Osteocyte (in vitro differentiated cells): ENCODE results near the gene ZNF561. TPM values are rescaled to one million over a fixed set of nuclear protein-coding genes. Genes with fewer than 3 reads are reported as not detected.

Source experiments
- DNase-seq: peaks from one replicate; pipeline ENCODE4 v3.0.0; 2021; ENCODE audit warnings: mixed read lengths; ENCODE audit not compliant: unreplicated experiment; ENCODE audit errors: extremely low spot score
- H3K27ac Mint-ChIP-seq: one replicate; pipeline ENCODE4 v1.8.0; 2021; ENCODE audit warnings: mild to moderate bottlenecking, mixed read lengths; ENCODE audit not compliant: unreplicated experiment
- H3K27me3 Mint-ChIP-seq: one replicate; pipeline ENCODE4 v1.8.0; 2021; ENCODE audit warnings: mixed read lengths; ENCODE audit not compliant: unreplicated experiment
- H3K36me3 Mint-ChIP-seq: one replicate; pipeline ENCODE4 v1.8.0; 2021; ENCODE audit warnings: mixed read lengths; ENCODE audit not compliant: unreplicated experiment
- H3K4me1 Mint-ChIP-seq: one replicate; pipeline ENCODE4 v1.8.0; 2021; ENCODE audit warnings: mixed read lengths; ENCODE audit not compliant: unreplicated experiment
- H3K4me3 Mint-ChIP-seq: one replicate; pipeline ENCODE4 v1.8.0; 2021; ENCODE audit warnings: mild to moderate bottlenecking, moderate library complexity, mixed read lengths; ENCODE audit not compliant: unreplicated experiment
- H3K9me3 Mint-ChIP-seq: one replicate; pipeline ENCODE4 v1.8.0; 2021; ENCODE audit warnings: mixed read lengths; ENCODE audit not compliant: unreplicated experiment
- CTCF ChIP-seq: fragments of 200-600 bp; sonication (generic); IDR thresholded peaks from 2 replicates; pipeline ENCODE4 v1.5.0; 2021; ENCODE audit warnings: antibody characterized with exemption, mild to moderate bottlenecking, moderate library complexity
- total RNA-seq: library from RNA; stranded (reverse); gene quantifications from 2 replicates; pipeline ENCODE4 v1.2.1, GENCODE V29; 2021

Gene ZNF561
- total RNA-seq, 1 donor from 2014 or later = 44.7 TPM

- no peak for TF ChIP-seq CTCF
- no peaks in the 10 kb centered on the region for H3K27me3 Mint-ChIP-seq
- H3K27ac Mint-ChIP-seq = no peak overlapping the region
- no peak for DNase-seq
- peaks cover 63% of the 10 kb centered on the region for H3K36me3 Mint-ChIP-seq
- H3K9me3 Mint-ChIP-seq = peaks cover 18% of the 10 kb centered on the region
- no peak overlapping the region for H3K4me3 Mint-ChIP-seq
- no peaks in the 10 kb centered on the region for H3K4me1 Mint-ChIP-seq
Measured at GRCh38 chr19:9650345-9650744, 29.3 kb upstream of the ZNF561 start.

- Mint-ChIP-seq H3K4me1 (no peaks in the 10 kb centered on the region), H3K9me3 (peaks cover 6% of the 10 kb centered on the region), H3K27ac (no peak overlapping the region), H3K36me3 (peaks cover 41% of the 10 kb centered on the region), H3K4me3 (no peak overlapping the region), H3K27me3 (no peaks in the 10 kb centered on the region)
- no peak for DNase-seq
- TF ChIP-seq CTCF = no peak
Measured at GRCh38 chr19:9645472-9645871, 24.4 kb upstream of the ZNF561 start.

GRCh38 chr19:9644472-9644871 lies 23.4 kb upstream of the ZNF561 start:
- H3K27me3 Mint-ChIP-seq = no peaks in the 10 kb centered on the region
- DNase-seq = no peak
- H3K4me1 Mint-ChIP-seq = no peaks in the 10 kb centered on the region
- peaks cover 40% of the 10 kb centered on the region for H3K36me3 Mint-ChIP-seq
- H3K27ac Mint-ChIP-seq = no peak overlapping the region
- no peak overlapping the region for H3K4me3 Mint-ChIP-seq
- no peak for TF ChIP-seq CTCF
- H3K9me3 Mint-ChIP-seq = peaks cover 6% of the 10 kb centered on the region

GRCh38 chr19:9641810-9642209 lies 20.8 kb upstream of the ZNF561 start:
- peaks cover 30% of the 10 kb centered on the region for H3K36me3 Mint-ChIP-seq

GRCh38 chr19:9640956-9641355 lies 19.9 kb upstream of the ZNF561 start:
- Mint-ChIP-seq H3K27ac (no peak overlapping the region), H3K36me3 (peaks cover 26% of the 10 kb centered on the region), H3K27me3 (no peaks in the 10 kb centered on the region), H3K4me3 (no peak overlapping the region), H3K4me1 (no peaks in the 10 kb centered on the region), H3K9me3 (peaks cover 6% of the 10 kb centered on the region)
- TF ChIP-seq CTCF = no peak
- no peak for DNase-seq

More at GRCh38 chr19:9641810-9642209, 20.8 kb upstream of the ZNF561 start:
- Mint-ChIP-seq H3K4me1 (no peaks in the 10 kb centered on the region), H3K9me3 (peaks cover 6% of the 10 kb centered on the region), H3K27ac (no peak overlapping the region), H3K27me3 (no peaks in the 10 kb centered on the region), H3K4me3 (no peak overlapping the region)
- no peak for TF ChIP-seq CTCF
- no peak for DNase-seq
